Amniotic epithelial cell (primary cell): ENCODE results near the gene FGFR1OP2.
A peak's percentile ranks its signal among the peaks of the same experiment; 100 is the strongest.
"Not testable (repeated sequence)": the region's sequence is repeated elsewhere in the genome, so short reads cannot be mapped to it uniquely, and the experiment has no call there.

Source experiments
- DNase-seq: peaks from one replicate; pipeline ENCODE4 v3.0.0-alpha.2; 2010; ENCODE audit warnings: low read depth

The FGFR1OP2 gene

GRCh38 chr12:26941215-26941594, 2.9 kb downstream of the FGFR1OP2 start:
- DNase-seq: no peak

GRCh38 chr12:26948309-26948708, 10.0 kb downstream of the FGFR1OP2 start:
- no peak for DNase-seq

GRCh38 chr12:26953447-26953846, 15.2 kb downstream of the FGFR1OP2 start:
- peak; percentile 37 for DNase-seq

- DNase-seq: peak; percentile 55
Observed at GRCh38 chr12:26954027-26954426, 15.8 kb downstream of the FGFR1OP2 start.

- not testable (repeated sequence) for DNase-seq
Observed at GRCh38 chr12:26961391-26961790, 23.1 kb downstream of the FGFR1OP2 start.

GRCh38 chr12:26961803-26962202, 23.5 kb downstream of the FGFR1OP2 start:
- no peak for DNase-seq

GRCh38 chr12:26963413-26963812, 25.1 kb downstream of the FGFR1OP2 start:
- DNase-seq: peak; percentile 61

GRCh38 chr12:26966842-26967241, 28.6 kb downstream of the FGFR1OP2 start:
- no peak for DNase-seq

GRCh38 chr12:26970136-26970535, 31.9 kb downstream of the FGFR1OP2 start:
- no peak for DNase-seq

- DNase-seq: no peak
Observed at GRCh38 chr12:26971963-26972362, 33.7 kb downstream of the FGFR1OP2 start.

- no peak for DNase-seq
Observed at GRCh38 chr12:26976687-26977086, 38.4 kb downstream of the FGFR1OP2 start.

GRCh38 chr12:26978801-26979200, 40.5 kb downstream of the FGFR1OP2 start:
- DNase-seq: no peak

- no peak for DNase-seq
Observed at GRCh38 chr12:26979733-26980132, 41.5 kb downstream of the FGFR1OP2 start.

- no peak for DNase-seq
Observed at GRCh38 chr12:26982866-26983265, 44.6 kb downstream of the FGFR1OP2 start.

- no peak for DNase-seq
Observed at GRCh38 chr12:26987634-26988424, 49.6 kb downstream of the FGFR1OP2 start.

- no peak for DNase-seq
Observed at GRCh38 chr12:26988703-26989102, 50.4 kb downstream of the FGFR1OP2 start.

- no peak for DNase-seq
Observed at GRCh38 chr12:26989873-26990272, 51.6 kb downstream of the FGFR1OP2 start.

GRCh38 chr12:26991826-26992225, 53.6 kb downstream of the FGFR1OP2 start:
- no peak for DNase-seq

GRCh38 chr12:26994109-26994508, 55.8 kb downstream of the FGFR1OP2 start:
- DNase-seq: no peak

GRCh38 chr12:26995706-26996105, 57.4 kb downstream of the FGFR1OP2 start:
- DNase-seq: no peak

GRCh38 chr12:26997003-26997402, 58.7 kb downstream of the FGFR1OP2 start:
- DNase-seq: no peak

- DNase-seq: no peak
Observed at GRCh38 chr12:27000961-27001360, 62.7 kb downstream of the FGFR1OP2 start.

GRCh38 chr12:27001663-27002062, 63.4 kb downstream of the FGFR1OP2 start:
- DNase-seq: no peak

GRCh38 chr12:27002141-27002540, 63.9 kb downstream of the FGFR1OP2 start:
- DNase-seq: no peak
